ENCODE data around the gene CST8.

The CST8 gene

DNA sequence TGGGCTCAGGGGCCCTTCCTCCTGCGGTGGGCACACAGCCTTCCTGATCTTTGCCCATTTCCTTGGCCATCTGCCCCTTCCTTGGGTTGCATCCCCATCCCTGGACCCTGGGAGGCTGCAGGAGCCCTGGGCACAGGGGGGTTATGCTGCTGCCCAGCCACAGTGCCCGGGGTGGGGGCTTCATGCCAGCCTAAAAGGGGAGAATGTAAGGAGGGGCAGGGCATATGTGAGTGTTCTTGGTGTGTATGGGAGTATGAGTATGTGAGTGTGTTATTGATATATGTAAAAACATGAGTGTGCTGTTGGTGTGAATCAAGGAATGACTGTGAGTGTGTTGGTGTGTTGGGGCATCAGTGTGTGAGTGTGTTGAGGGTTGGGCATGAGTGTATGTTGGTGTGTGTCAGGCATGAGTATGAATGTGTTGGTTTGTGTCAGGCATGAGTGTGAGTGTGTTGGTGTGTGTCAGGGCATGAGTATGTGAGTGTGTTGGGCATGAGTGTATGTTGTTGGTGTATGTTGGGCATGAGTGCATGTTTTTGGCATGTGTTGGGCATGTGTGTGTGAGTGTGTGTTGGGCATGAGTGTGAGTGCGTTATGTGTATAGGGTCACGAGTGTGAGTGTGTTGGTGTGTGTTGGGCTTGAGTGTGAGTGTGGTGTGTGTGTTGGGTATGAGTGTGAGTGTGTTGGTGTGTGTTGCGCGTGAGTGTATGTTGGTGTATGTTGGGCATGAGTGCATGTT is 14.7 kb upstream of the CST8 start:
- no peak for DNase-seq (ENCODE audit: low read depth)

DNA sequence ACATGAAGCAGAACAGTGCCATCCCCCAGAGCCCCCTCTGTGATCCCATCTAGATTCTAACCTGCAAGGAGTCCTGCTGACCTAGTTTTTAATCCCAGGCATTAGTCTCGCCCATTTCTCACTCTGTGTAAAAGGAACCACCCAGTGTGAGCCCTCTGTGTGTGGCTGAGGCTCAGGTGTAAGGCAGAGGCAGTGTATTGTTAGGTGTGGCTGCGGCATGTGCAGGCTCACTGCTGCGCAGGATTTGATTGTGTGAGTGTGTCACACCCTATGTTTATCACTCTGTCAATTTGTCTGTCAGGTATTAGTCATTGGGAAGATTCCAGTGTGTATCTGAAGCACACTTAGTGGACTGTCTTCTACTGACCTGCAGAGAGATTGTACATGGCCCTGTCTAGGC is 13.7 kb upstream of the CST8 start:
- DNase-seq (ENCODE audit: low read depth): no peak

DNA sequence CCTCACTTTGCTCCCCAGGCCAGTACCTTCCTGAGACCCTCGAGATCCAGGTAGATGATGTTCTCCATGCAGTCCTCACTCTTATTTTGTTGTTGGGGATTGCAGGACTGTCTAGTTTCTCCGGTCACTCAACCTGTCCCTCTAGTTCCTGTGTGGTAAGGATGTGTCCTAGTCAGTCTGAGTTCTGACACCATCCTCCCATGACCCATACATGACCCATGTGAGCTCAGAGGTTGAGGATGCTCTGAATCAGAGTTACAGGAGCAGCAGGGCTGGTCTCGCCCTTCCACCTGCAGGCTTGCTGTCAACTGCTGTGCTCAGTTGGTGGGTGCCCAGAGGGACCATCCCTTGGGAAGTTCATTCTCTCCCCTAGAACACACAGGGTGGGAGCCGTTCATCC is 11.9 kb upstream of the CST8 start:
- no peak for DNase-seq (ENCODE audit: low read depth)

- no peak for DNase-seq (ENCODE audit: low read depth)
Observed at GRCh38 chr20:23482138-23482537, 8.8 kb upstream of the CST8 start.

DNA sequence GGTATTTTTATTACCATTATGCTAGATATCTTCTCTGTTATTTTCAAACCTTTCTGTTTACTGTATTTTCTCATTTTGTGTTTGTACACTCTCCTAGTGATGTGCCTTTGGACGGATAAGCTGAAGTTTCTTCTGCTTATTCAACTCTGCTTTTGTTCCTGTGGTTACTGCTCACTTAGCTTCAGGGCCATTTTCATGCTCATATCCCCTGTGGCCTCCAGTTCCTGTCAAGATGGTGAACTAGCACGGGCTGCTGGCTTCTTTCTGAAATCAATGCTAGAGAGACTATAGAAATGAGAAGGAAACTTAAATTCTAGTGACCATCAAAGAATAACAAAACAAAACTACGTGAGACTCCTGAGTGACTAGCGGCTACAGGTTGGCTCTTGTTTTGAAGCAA is 6.8 kb upstream of the CST8 start:
- DNase-seq (ENCODE audit: low read depth): no peak

DNA sequence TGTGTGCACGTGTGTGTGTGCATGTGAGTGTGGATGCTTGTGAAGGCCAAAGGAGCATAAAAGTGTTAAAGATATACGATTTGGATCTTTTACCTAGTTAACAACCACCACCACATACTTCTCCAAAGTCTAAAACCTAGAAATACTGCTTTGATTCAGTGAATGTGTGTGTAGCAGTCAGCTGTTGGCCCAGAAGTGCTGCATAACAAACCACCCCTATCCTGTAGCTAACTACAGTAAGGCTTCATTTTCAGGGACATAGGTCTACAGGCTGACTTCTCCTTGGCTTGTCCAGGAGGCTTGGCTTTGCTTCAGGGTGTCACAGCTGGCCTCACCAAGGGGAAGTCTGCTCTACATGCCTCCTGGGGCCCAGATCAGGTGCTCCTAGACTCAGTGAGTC is 2.4 kb upstream of the CST8 start:
- no peak for DNase-seq (ENCODE audit: low read depth)

- no peak for DNase-seq (ENCODE audit: low read depth)
Observed at GRCh38 chr20:23488996-23489395, 1.9 kb upstream of the CST8 start.

- no peak for DNase-seq (ENCODE audit: low read depth)
Observed at GRCh38 chr20:23492292-23492691, 1.4 kb downstream of the CST8 start.

GRCh38 chr20:23493172-23493772 is 2.4 kb downstream of the CST8 start:
- DNase-seq (ENCODE audit: low read depth): no peak

DNA sequence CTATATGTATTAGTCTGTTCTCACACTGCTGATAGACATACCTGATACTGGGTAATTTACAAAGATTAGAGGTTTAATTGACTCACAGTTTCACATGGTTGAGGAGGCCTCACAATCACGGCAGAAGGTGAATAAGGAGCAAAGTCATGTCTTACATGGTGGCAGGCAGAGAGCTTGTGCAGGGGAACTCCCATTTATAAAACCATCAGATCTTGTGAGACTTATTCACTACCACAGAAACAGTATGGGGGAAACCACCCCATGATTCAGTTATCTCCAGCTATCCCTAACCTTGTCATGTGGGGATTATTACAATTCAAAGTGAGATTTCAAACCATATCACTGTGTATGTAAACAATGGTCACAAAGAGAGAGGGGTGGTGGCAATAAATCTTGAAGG is 6.6 kb downstream of the CST8 start:
- DNase-seq (ENCODE audit: low read depth): no peak

DNA sequence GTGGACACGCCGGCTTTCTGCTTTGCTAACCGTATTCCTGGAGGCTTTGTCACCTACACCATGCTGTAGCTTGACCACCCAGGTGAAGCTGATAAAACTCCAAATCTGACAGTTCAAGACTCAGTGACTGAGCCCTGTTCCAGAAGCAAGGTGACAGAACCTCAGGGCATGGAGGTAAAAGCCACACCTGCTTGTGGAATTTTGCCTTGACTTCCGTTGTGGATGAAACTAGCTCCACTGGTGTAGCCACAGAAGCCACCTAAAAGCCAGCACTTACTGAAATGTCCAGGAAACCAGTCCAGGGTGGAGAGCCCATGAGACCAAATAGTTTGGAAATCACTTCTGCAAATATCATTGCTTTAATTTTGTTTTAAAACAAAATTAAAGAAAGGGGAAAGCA is 11.0 kb downstream of the CST8 start:
- DNase-seq (ENCODE audit: low read depth): no peak

GRCh38 chr20:23503649-23504048 is 12.7 kb downstream of the CST8 start:
- no peak for DNase-seq (ENCODE audit: low read depth)

GRCh38 chr20:23507346-23507745 is 16.4 kb downstream of the CST8 start:
- peak; percentile 1 for DNase-seq (ENCODE audit: low read depth)

GRCh38 chr20:23508449-23509229 is 17.7 kb downstream of the CST8 start:
- no peak for DNase-seq (ENCODE audit: low read depth)

DNA sequence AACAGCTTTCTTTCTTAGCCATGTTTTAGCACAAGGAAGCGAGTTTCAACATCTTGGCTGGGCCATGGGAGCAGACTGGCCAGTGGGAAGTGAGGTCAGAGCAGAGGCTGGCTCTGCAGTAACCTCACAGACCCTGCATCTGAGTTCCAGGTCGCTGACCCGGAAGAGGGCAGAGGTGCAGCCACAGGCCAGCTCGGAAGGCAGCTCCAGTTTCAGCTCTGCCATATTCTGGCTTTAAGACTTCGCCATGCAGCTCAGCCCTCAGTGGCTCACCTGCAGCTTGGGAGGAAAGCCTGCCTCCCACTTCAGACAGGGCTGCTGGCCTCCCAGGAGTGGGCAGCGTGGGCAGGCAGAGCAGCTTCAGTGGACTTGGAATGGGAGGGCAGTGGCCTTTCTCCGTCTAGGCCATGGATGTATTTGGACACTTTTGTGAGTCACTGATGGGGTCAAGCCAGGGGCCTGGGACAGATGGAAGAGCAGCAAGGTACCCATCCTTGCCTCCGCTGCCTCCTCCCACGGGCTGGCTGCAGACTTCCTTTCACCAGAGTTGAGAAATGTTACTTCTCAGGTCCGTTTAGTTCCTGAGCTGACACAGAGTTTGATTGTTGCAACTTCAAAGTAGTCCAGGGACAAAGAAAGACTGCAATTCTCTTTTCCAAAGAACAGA is 18.5 kb downstream of the CST8 start:
- no peak for DNase-seq (ENCODE audit: low read depth)

GRCh38 chr20:23510000-23510590 is 19.2 kb downstream of the CST8 start:
- no peak for DNase-seq (ENCODE audit: low read depth)

- DNase-seq (ENCODE audit: low read depth): no peak
Observed at GRCh38 chr20:23513164-23513563, 22.2 kb downstream of the CST8 start.

GRCh38 chr20:23514848-23515247 is 23.9 kb downstream of the CST8 start:
- no peak for DNase-seq (ENCODE audit: low read depth)

GRCh38 chr20:23515250-23515939 is 24.5 kb downstream of the CST8 start:
- DNase-seq (ENCODE audit: low read depth): no peak

GRCh38 chr20:23517719-23518118 is 26.8 kb downstream of the CST8 start:
- no peak for DNase-seq (ENCODE audit: low read depth)

- DNase-seq (ENCODE audit: low read depth): no peak
Observed at GRCh38 chr20:23519556-23519955, 28.6 kb downstream of the CST8 start.

GRCh38 chr20:23520185-23520584 is 29.3 kb downstream of the CST8 start:
- DNase-seq (ENCODE audit: low read depth): no peak

Data from amniotic epithelial cell (primary cell).